Mucosa of rectum (tissue), 2 donors: ENCODE results near the gene PGM2L1.

ENCODE experiments used
- H3K27ac ChIP-seq, 2 donors: one replicate each; pipeline ENCODE4 v1.7.0; 2013; ENCODE audit warnings: inconsistent platforms in 2 of 2, low read depth in 2 of 2, low read length in 2 of 2
- H3K27me3 ChIP-seq, 2 donors: one replicate each; pipeline ENCODE4 v1.7.0; 2013; ENCODE audit warnings: low read length in 2 of 2; ENCODE audit not compliant: control insufficient read depth in 2 of 2, insufficient read depth in 2 of 2
- H3K36me3 ChIP-seq, 2 donors: one replicate each; pipeline ENCODE4 v1.7.0; 2013; ENCODE audit warnings: low read length in 2 of 2; ENCODE audit not compliant: control insufficient read depth in 2 of 2, insufficient read depth in 2 of 2
- H3K4me1 ChIP-seq, 2 donors: one replicate each; pipeline ENCODE4 v1.7.0; 2013; ENCODE audit warnings: low read length in 2 of 2, mild to moderate bottlenecking in 1 of 2; ENCODE audit not compliant: control insufficient read depth in 2 of 2, insufficient read depth in 2 of 2
- H3K4me3 ChIP-seq, 2 donors: one replicate each; pipeline ENCODE4 v1.7.0; 2013; ENCODE audit warnings: low read length in 2 of 2
- H3K9ac ChIP-seq, 2 donors: one replicate each; pipeline ENCODE4 v1.7.0; 2013; ENCODE audit warnings: low read length in 2 of 2, low read depth in 1 of 2, mild to moderate bottlenecking in 1 of 2
- H3K9me3 ChIP-seq, 2 donors: one replicate each; pipeline ENCODE4 v1.7.0; 2013; ENCODE audit warnings: low read length in 2 of 2; ENCODE audit not compliant: control insufficient read depth in 2 of 2
- donor health status: healthy.
- donor health status: Normal muscosa, but diverticular disease.

The PGM2L1 gene

DNA sequence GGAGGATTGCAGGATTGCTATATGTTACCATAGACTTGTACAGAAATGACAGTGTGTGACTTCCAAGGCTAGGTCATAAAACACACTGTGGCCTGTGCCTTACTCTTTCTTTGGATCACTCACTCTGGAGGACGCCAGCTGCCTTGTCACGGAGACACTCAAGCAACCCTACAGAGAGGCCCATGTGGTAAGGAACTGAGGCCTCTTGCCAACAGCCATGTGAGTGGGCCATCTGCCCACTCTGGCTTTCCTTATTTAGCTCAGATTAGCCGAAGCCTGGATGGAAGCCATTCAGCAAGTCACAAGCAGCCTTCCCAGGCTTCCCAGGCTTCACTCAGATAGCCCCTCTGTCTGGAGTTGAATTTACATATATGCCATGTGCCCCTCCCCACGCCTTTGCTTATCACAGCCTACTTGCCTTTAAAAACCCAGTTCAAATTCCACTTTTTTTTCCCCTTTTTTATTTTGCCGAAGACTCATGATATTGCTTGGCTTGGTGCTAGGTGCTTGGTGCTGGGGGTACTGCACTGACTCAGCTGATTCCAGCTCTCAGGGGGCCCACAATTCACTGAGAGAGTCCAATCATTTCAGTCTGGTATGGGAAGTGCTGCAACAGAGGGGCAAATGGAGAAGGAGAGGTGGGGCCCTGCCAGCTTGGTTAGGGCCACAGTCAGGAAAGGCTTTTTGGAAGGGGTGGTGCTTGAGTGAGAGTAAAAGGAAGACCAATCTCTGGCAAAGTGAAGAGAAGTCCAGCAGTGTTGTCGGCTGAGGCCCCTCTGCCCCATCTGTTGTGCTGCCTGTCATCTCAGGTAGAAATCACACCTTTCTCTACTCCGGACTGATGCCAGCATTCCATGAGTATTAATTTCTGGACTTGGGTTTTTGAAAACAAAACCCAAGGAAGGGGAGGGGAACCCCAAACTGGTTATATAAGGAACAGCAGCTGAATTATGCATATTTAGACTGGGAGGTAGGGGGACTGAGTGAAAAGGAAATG is 72.3 kb downstream of the PGM2L1 start:
- H3K9ac ChIP-seq = no peak overlapping the region
- H3K9me3 ChIP-seq = no peaks in the 10 kb centered on the region
- H3K4me1 ChIP-seq = peaks cover 0 to 2% of the 10 kb centered on the region in 2 donors
- H3K36me3 ChIP-seq = no peaks in the 10 kb centered on the region
- no peak overlapping the region for H3K4me3 ChIP-seq
- H3K27me3 ChIP-seq = no peaks in the 10 kb centered on the region
- no peak overlapping the region for H3K27ac ChIP-seq

DNA sequence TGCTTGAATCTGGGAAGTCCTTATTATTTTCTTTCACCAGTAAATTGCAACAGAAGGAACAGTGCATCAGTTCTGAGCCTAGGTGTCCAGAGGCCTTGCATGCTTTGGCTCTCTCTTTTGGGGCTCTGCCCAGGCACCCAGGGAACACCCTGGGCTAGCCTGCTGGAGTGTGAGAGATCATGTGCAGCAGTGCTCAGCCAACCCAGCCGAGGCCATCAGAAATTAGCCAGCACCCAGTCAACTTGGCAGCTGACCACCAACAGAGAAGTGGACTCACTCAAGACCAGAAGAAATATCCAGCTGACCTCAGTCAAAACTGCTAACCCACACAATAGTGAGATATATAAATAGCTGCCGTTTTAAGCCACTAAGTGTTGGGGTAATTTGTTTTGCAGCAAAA is 75.6 kb downstream of the PGM2L1 start:
- Histone ChIP-seq H3K27ac (no peak overlapping the region), H3K4me1 (peaks cover 0 to 2% of the 10 kb centered on the region in 2 donors)

DNA sequence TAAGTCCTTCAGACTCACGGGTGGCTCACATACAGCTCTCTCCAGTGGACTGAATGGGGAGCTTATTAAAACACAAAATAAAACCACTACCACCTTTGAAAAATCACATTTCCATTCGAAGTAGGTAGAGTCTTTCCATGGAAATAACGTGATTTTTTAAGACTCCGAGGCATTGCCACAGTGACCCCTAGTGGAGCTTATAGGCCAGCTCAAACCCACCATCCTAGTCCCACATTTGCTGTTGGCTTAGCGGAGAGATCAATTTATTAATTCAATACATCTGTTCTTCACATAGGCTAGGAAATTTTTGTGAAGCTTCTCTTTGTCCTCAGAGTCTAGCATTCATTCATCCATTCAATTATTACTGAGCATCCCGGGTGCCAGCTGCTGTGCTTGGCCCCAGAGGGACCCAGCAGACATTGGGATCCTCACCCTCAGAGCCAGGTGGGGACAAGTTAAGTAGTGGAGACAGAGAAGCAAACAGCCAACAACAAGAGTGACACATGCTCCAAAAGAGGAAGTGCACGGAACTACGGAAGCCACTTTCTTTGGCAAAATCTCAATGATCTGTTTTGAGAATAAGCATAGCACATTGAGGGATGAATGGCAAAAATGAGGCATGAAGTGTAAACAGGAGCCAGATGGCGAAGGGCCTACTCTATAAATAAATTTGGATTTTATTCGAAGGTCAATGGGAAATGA is 76.6 kb downstream of the PGM2L1 start:
- no peak overlapping the region for H3K27ac ChIP-seq
- H3K4me1 ChIP-seq = peaks cover 0 to 2% of the 10 kb centered on the region in 2 donors
- H3K27me3 ChIP-seq = no peaks in the 10 kb centered on the region
- no peak overlapping the region for H3K9ac ChIP-seq
- no peaks in the 10 kb centered on the region for H3K36me3 ChIP-seq
- no peak overlapping the region for H3K4me3 ChIP-seq
- H3K9me3 ChIP-seq = peaks cover 0 to 3% of the 10 kb centered on the region in 2 donors

More for the DNA sequence above, 75.6 kb downstream of the PGM2L1 start:
- Histone ChIP-seq H3K36me3 (no peaks in the 10 kb centered on the region), H3K4me3 (no peak overlapping the region), H3K9ac (no peak overlapping the region), H3K9me3 (no peaks in the 10 kb centered on the region), H3K27me3 (no peaks in the 10 kb centered on the region)

DNA sequence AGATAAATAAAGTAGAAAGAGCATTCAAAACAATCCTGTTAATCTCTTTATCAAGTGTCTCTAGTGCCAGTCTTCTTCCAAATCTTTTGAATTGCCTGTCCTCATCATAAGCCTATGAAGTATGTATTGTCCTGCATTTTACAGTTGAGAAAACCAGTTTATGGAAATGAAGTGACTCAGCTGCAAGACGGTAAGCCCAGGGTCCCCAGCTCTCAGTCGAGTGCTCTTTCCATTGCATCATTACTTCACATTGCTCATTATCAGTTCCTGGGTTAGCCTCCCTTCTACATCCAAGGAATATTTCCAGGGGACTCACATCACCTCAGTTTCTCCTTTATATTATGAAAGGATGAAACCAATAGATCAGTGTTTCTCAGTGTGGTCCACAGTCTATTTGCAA is 77.7 kb downstream of the PGM2L1 start:
- Histone ChIP-seq H3K27ac (no peak overlapping the region), H3K27me3 (no peaks in the 10 kb centered on the region), H3K9ac (no peak overlapping the region), H3K9me3 (peaks cover 0 to 5% of the 10 kb centered on the region in 2 donors), H3K4me1 (no peaks in the 10 kb centered on the region), H3K36me3 (no peaks in the 10 kb centered on the region), H3K4me3 (no peak overlapping the region)

DNA sequence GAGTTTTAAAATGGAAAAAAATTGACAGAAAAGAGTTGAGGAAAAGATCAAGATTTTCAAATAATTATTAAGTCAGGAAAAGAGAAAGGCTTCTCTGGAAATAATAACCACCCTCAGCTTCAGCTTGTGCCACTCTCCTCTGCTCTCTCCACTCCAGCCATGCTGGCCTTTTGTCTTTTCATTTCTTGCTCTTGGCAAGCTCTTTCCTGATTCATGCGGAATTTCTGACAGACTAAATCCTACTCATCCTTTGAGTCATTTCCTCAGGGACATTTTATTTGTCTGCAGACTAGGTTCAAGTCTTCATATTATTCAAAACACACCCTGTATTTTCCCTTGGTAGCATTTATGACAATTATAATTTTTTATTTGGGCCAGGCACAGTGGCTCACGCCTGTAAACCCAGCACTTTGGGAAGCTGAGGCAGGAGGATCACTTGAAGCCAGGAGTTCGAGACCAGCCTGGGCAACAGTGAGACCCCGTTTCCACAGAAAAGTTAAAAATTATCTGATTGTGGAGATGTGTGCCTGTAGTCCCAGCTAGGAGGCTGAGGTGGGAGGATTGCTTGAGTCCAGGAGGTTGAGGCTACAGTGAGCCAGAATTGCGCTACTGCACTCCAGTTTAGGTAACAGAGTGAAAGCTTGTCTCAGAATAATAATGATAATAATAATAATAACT is 79.0 kb downstream of the PGM2L1 start:
- Histone ChIP-seq H3K9me3 (peaks cover 0 to 5% of the 10 kb centered on the region in 2 donors), H3K4me1 (no peaks in the 10 kb centered on the region), H3K9ac (no peak overlapping the region), H3K27me3 (no peaks in the 10 kb centered on the region), H3K4me3 (no peak overlapping the region), H3K36me3 (no peaks in the 10 kb centered on the region), H3K27ac (no peak overlapping the region)

DNA sequence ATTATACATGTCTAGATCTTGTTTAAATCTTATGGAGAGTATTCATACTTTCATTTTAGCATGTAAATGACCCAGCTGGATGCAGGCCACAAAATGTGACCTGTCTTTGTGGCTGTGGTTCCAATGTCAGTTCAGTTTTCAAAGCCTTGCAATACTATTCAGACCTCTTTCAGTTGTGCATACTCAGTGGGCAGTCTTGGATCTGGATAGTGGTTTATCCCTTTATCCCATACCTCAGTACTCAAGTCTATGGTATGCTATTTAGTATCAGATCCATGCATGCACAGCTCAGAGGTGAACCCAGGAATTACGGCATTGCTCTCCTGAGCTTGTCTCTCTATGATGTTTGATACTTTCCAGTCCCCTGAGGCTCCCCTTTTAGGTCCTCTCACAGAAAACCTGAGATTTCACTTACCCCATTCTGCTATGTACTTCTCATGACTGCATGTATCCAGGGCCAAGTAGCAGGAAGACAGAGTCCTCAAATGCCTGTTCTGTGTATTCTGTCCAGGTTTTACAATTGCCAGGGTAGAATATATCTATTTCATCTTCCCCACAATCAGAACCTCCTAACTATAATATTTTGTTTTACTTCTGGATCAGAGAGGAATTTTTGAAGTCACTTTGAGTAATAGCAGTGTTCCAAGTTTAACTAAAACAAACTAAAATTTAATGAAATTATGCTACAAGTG is 79.8 kb downstream of the PGM2L1 start:
- H3K4me3 ChIP-seq = no peak overlapping the region
- H3K27me3 ChIP-seq = no peaks in the 10 kb centered on the region
- H3K9me3 ChIP-seq = peaks cover 0 to 5% of the 10 kb centered on the region in 2 donors
- no peak overlapping the region for H3K27ac ChIP-seq
- H3K36me3 ChIP-seq = no peaks in the 10 kb centered on the region
- H3K9ac ChIP-seq = no peak overlapping the region
- no peaks in the 10 kb centered on the region for H3K4me1 ChIP-seq

DNA sequence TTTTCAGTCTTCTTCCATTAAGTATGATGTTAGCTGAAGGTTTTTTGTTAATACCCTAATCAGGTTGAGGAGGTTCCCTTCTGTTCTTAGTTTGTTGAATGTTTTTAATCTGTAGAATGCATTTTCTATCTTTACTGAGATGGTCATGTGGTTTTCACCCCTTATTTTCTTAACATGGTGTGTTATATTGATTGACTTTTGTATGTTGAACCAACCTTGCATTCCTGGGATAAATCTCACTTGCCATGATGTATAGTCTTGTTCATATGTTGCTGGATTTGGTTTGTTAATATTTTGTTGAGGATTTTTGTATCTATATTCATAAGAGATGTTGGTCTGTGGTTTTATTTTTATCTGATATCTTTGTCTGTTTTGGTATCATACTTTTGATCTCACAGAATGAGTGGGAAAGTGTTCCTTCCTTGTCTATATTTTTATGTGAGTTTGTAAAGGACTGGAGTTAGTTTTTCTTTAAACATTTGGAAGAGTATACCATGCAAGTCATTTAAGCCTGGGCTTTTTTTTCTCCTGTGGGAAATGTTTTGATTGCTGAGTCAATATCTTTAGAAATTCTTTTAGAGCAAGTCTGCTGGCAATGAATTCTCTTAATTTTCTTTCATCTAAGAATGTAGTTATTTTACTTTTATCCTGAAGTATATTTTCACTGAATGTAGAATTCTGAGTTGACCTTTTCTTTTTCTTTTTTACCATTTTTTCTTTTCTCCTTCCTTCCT is 81.3 kb downstream of the PGM2L1 start:
- Histone ChIP-seq H3K9me3 (peaks cover 0 to 5% of the 10 kb centered on the region in 2 donors), H3K9ac (no peak overlapping the region), H3K36me3 (no peaks in the 10 kb centered on the region), H3K27me3 (no peaks in the 10 kb centered on the region), H3K4me3 (no peak overlapping the region), H3K27ac (no peak overlapping the region), H3K4me1 (no peaks in the 10 kb centered on the region)

DNA sequence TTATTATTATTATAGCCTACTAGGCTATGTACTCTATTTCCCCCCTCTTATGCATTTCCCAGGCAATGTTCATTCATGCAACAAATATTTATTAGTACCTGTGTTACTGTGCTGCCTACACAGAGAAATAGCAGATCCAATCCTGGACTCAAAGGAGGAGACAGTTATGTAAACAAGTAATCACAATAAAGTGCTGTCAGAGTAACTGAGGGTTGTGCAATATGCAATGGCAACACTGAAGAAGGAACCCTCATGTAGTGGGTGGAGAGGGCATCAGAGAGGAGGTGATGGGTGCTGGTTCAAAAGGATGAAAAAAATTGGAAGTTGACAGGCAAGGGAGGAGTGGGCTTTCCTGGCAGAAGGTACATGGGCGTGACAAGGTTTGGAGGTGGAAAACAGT is 85.9 kb downstream of the PGM2L1 start:
- peaks cover 0 to 5% of the 10 kb centered on the region in 2 donors for H3K9me3 ChIP-seq
- H3K4me1 ChIP-seq = peaks cover 5 to 7% of the 10 kb centered on the region in 2 donors
- H3K27me3 ChIP-seq = peaks cover 7 to 10% of the 10 kb centered on the region in 2 donors
- no peak overlapping the region for H3K4me3 ChIP-seq
- no peak overlapping the region for H3K9ac ChIP-seq
- no peaks in the 10 kb centered on the region for H3K36me3 ChIP-seq
- no peak overlapping the region for H3K27ac ChIP-seq

DNA sequence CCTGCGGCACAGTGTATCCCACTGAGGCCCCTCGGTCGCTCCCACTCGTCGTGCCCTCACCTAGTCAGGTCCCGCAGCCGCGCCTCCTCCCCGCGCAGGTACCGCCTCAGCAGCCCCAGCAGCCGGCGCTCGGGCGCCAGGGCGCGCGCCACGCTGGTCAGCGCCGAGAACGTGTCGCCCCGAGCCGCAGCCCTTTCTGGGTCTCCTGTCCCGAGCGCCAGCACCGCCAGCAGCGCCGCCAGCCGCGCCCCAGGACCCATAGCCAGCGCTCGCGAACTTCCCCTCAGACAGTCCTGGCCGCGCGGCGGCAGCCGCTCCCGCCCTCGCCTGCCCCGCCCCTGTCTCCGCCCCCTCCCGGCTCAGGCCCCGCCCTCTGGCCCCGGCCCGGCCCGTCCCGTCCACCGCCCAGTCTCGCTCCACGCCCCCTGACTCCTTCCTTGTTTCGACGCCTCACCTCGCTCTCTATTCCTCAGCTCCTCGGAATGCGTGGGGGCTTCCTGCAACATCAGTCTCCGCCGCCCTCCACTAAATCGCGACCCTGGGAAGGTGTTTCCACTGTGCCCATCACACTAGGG is 86.8 kb downstream of the PGM2L1 start, which contains the start of gene P4HA3:
P4HA3 (minus strand) TSS at position 289 of the 575 bp plus-strand sequence; CDS start at position 260, 29 bp downstream.
- Histone ChIP-seq H3K36me3 (no peaks in the 10 kb centered on the region), H3K4me1 (peaks cover 5 to 7% of the 10 kb centered on the region in 2 donors), H3K27me3 (peaks cover 7 to 10% of the 10 kb centered on the region in 2 donors), H3K4me3 (peak within 1 kb of the TSS; percentile 56 to 63), H3K9ac (peak within 1 kb of the TSS in 1 of 2 donors; percentile 59), H3K9me3 (no peaks in the 10 kb centered on the region), H3K27ac (no peak within 1 kb of the TSS)
